GM12801 (cell line): ENCODE measurements around the gene TMEM131.

ENCODE experiments used
- CTCF ChIP-seq: IDR thresholded peaks from one replicate; pipeline ENCODE4 v1.5.1; 2011; ENCODE audit warnings: control low read depth; ENCODE audit not compliant: insufficient read length; ENCODE audit errors: extremely low read depth

TMEM131 gene

GRCh38 chr2:97711394-97711711 is 284.4 kb downstream of the TMEM131 start:
- no peak for TF ChIP-seq CTCF

GRCh38 chr2:97708608-97709007 is 287.1 kb downstream of the TMEM131 start:
- no peak for TF ChIP-seq CTCF

GRCh38 chr2:97708048-97708380 is 287.7 kb downstream of the TMEM131 start:
- no peak for TF ChIP-seq CTCF

- no peak for TF ChIP-seq CTCF
These were observed 288.2 kb downstream of the TMEM131 start for GRCh38 chr2:97707362-97708047.

GRCh38 chr2:97706708-97707345 is 288.9 kb downstream of the TMEM131 start:
- TF ChIP-seq CTCF, result no peak
